G401.6 (cell line): Measurements from ENCODE around the gene XDH.

ENCODE experiments used
- FAIRE-seq: peaks from 2 replicates; lab custom pipeline; 2012; peaks lifted over from hg19 to GRCh38; lab: Jason Lieb, UNC

Gene XDH

GRCh38 chr2:31365348-31365747 is 49.2 kb downstream of the XDH start:
- FAIRE-seq, result no peak

- no peak for FAIRE-seq
Observed at GRCh38 chr2:31363956-31364750, 50.4 kb downstream of the XDH start.

GRCh38 chr2:31362581-31362980 is 52.0 kb downstream of the XDH start:
- FAIRE-seq, result no peak

- FAIRE-seq, result no peak
Observed at GRCh38 chr2:31359229-31359628, 55.3 kb downstream of the XDH start.

GRCh38 chr2:31354837-31355236 is 59.7 kb downstream of the XDH start:
- no peak for FAIRE-seq

- no peak for FAIRE-seq
Observed at GRCh38 chr2:31353179-31353578, 61.4 kb downstream of the XDH start.

- FAIRE-seq, result no peak
Observed at GRCh38 chr2:31349684-31350083, 64.9 kb downstream of the XDH start.

- no peak for FAIRE-seq
Observed at GRCh38 chr2:31349160-31349559, 65.4 kb downstream of the XDH start.

- no peak for FAIRE-seq
Observed at GRCh38 chr2:31348618-31349017, 65.9 kb downstream of the XDH start.

GRCh38 chr2:31347750-31348149 is 66.8 kb downstream of the XDH start:
- no peak for FAIRE-seq

- FAIRE-seq, result no peak
Observed at GRCh38 chr2:31347319-31347718, 67.2 kb downstream of the XDH start.

GRCh38 chr2:31344447-31344846 is 70.1 kb downstream of the XDH start:
- no peak for FAIRE-seq

- no peak for FAIRE-seq
Observed at GRCh38 chr2:31341351-31341750, 73.2 kb downstream of the XDH start.

- no peak for FAIRE-seq
Observed at GRCh38 chr2:31339696-31340095, 74.8 kb downstream of the XDH start.

GRCh38 chr2:31337860-31338259 is 76.7 kb downstream of the XDH start:
- FAIRE-seq, result no peak

- no peak for FAIRE-seq
Observed at GRCh38 chr2:31337197-31337596, 77.3 kb downstream of the XDH start.

GRCh38 chr2:31335921-31336585 is 78.5 kb downstream of the XDH start:
- FAIRE-seq, result no peak

- no peak for FAIRE-seq
Observed at GRCh38 chr2:31334311-31335026, 80.1 kb downstream of the XDH start.

- no peak for FAIRE-seq
Observed at GRCh38 chr2:31333527-31334183, 80.9 kb downstream of the XDH start.

GRCh38 chr2:31333046-31333445 is 81.5 kb downstream of the XDH start:
- FAIRE-seq, result no peak

GRCh38 chr2:31332521-31332920 is 82.0 kb downstream of the XDH start:
- no peak for FAIRE-seq

GRCh38 chr2:31331156-31331555 is 83.4 kb downstream of the XDH start:
- FAIRE-seq, result no peak
